Osteocyte (in vitro differentiated cells): Measurements from ENCODE around the gene FNIP1. TPM values are rescaled to one million over a fixed set of nuclear protein-coding genes. Genes with fewer than 3 reads are reported as not detected.
"Not testable (repeated sequence)": the region's sequence is repeated elsewhere in the genome, so short reads cannot be mapped to it uniquely, and the experiment has no call there.

Experiments used
- DNase-seq: peaks from one replicate; pipeline ENCODE4 v3.0.0; 2021; ENCODE audit warnings: mixed read lengths; ENCODE audit not compliant: unreplicated experiment; ENCODE audit errors: extremely low spot score
- H3K27ac Mint-ChIP-seq: one replicate; pipeline ENCODE4 v1.8.0; 2021; ENCODE audit warnings: mild to moderate bottlenecking, mixed read lengths; ENCODE audit not compliant: unreplicated experiment
- H3K27me3 Mint-ChIP-seq: one replicate; pipeline ENCODE4 v1.8.0; 2021; ENCODE audit warnings: mixed read lengths; ENCODE audit not compliant: unreplicated experiment
- H3K36me3 Mint-ChIP-seq: one replicate; pipeline ENCODE4 v1.8.0; 2021; ENCODE audit warnings: mixed read lengths; ENCODE audit not compliant: unreplicated experiment
- H3K4me1 Mint-ChIP-seq: one replicate; pipeline ENCODE4 v1.8.0; 2021; ENCODE audit warnings: mixed read lengths; ENCODE audit not compliant: unreplicated experiment
- H3K4me3 Mint-ChIP-seq: one replicate; pipeline ENCODE4 v1.8.0; 2021; ENCODE audit warnings: mild to moderate bottlenecking, moderate library complexity, mixed read lengths; ENCODE audit not compliant: unreplicated experiment
- H3K9me3 Mint-ChIP-seq: one replicate; pipeline ENCODE4 v1.8.0; 2021; ENCODE audit warnings: mixed read lengths; ENCODE audit not compliant: unreplicated experiment
- total RNA-seq: library from RNA; stranded (reverse); gene quantifications from 2 replicates; pipeline ENCODE4 v1.2.1, GENCODE V29; 2021
- TF ChIP-seq, protein P1 (sequence below): fragments of 200-600 bp; sonication (generic); IDR thresholded peaks from 2 replicates; pipeline ENCODE4 v1.5.0; 2021; ENCODE audit warnings: antibody characterized with exemption, mild to moderate bottlenecking, moderate library complexity

The FNIP1 gene
- total RNA-seq, 1 donor from 2014 or later = 43.0 TPM

- Mint-ChIP-seq H3K27ac (no peak overlapping the region), H3K4me3 (no peak overlapping the region), H3K4me1 (peaks cover 4% of the 10 kb centered on the region), H3K9me3 (no peaks in the 10 kb centered on the region), H3K27me3 (no peaks in the 10 kb centered on the region), H3K36me3 (peaks cover 8% of the 10 kb centered on the region)
- TF ChIP-seq, protein P1, sequence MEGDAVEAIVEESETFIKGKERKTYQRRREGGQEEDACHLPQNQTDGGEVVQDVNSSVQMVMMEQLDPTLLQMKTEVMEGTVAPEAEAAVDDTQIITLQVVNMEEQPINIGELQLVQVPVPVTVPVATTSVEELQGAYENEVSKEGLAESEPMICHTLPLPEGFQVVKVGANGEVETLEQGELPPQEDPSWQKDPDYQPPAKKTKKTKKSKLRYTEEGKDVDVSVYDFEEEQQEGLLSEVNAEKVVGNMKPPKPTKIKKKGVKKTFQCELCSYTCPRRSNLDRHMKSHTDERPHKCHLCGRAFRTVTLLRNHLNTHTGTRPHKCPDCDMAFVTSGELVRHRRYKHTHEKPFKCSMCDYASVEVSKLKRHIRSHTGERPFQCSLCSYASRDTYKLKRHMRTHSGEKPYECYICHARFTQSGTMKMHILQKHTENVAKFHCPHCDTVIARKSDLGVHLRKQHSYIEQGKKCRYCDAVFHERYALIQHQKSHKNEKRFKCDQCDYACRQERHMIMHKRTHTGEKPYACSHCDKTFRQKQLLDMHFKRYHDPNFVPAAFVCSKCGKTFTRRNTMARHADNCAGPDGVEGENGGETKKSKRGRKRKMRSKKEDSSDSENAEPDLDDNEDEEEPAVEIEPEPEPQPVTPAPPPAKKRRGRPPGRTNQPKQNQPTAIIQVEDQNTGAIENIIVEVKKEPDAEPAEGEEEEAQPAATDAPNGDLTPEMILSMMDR = no peak
- no peak for DNase-seq
These were observed 191.7 kb downstream of the FNIP1 start for GRCh38 chr5:131605086-131605485.

- H3K4me3 Mint-ChIP-seq = no peak overlapping the region
- no peak for DNase-seq
- H3K9me3 Mint-ChIP-seq = peaks cover 4% of the 10 kb centered on the region
- peaks cover 5% of the 10 kb centered on the region for H3K4me1 Mint-ChIP-seq
- TF ChIP-seq, protein P1 = no peak
- no peaks in the 10 kb centered on the region for H3K27me3 Mint-ChIP-seq
- peaks cover 8% of the 10 kb centered on the region for H3K36me3 Mint-ChIP-seq
- no peak overlapping the region for H3K27ac Mint-ChIP-seq
These were observed 201.5 kb downstream of the FNIP1 start for GRCh38 chr5:131595088-131596033.

GRCh38 chr5:131593921-131594320 lies 202.9 kb downstream of the FNIP1 start:
- DNase-seq = no peak
- TF ChIP-seq, protein P1 = no peak
- H3K36me3 Mint-ChIP-seq = peaks cover 8% of the 10 kb centered on the region
- peaks cover 4% of the 10 kb centered on the region for H3K9me3 Mint-ChIP-seq
- no peak overlapping the region for H3K4me3 Mint-ChIP-seq
- H3K4me1 Mint-ChIP-seq = peaks cover 5% of the 10 kb centered on the region
- H3K27ac Mint-ChIP-seq = no peak overlapping the region
- H3K27me3 Mint-ChIP-seq = no peaks in the 10 kb centered on the region

- peak overlapping the region; percentile 5 for H3K27ac Mint-ChIP-seq
- not testable (repeated sequence) for H3K27me3 Mint-ChIP-seq, H3K4me1 Mint-ChIP-seq, H3K4me3 Mint-ChIP-seq, H3K36me3 Mint-ChIP-seq, DNase-seq, H3K9me3 Mint-ChIP-seq
These were observed 203.4 kb downstream of the FNIP1 start for GRCh38 chr5:131593436-131593835.

Other genes starting within 250 kb of the FNIP1 start
- 14.9 and 18.9 TPM in 2 replicates for gene RAPGEF6, start 161.8 kb downstream of the FNIP1 start, total RNA-seq
- not detected in 2 replicates for gene MEIKIN, start 148.6 kb upstream of the FNIP1 start, total RNA-seq
- gene ACSL6, start 214.6 kb upstream of the FNIP1 start, total RNA-seq = not detected in 2 replicates